Cortex of kidney (tissue), 1 donor: ENCODE data around the gene HECTD4.
"Not testable (repeated sequence)": the region's sequence is repeated elsewhere in the genome, so short reads cannot be mapped to it uniquely, and the experiment has no call there.

Source experiments
- DNase-seq: peaks from one replicate; lab custom pipeline; 2025; lab: John Stamatoyannopoulos, UW

The HECTD4 gene

GRCh38 chr12:112381883-112382796, at the start of gene HECTD4:
TSS of gene HECTD4 (minus strand) at chr12:112382431. CDS start at chr12:112382128, 303 bp downstream.
- DNase-seq = peak; percentile 29

- no peak for DNase-seq
These were observed 49.7 kb upstream of the HECTD4 start for GRCh38 chr12:112431965-112432364.

- no peak for DNase-seq
These were observed 48.7 kb upstream of the HECTD4 start for GRCh38 chr12:112430929-112431328.

GRCh38 chr12:112427760-112428159, 45.5 kb upstream of the HECTD4 start:
- no peak for DNase-seq

GRCh38 chr12:112425582-112426382, 43.6 kb upstream of the HECTD4 start:
- no peak for DNase-seq

GRCh38 chr12:112424126-112424525, 41.9 kb upstream of the HECTD4 start:
- no peak for DNase-seq

GRCh38 chr12:112422531-112422930, 40.3 kb upstream of the HECTD4 start:
- DNase-seq = no peak

- DNase-seq = no peak
These were observed 39.1 kb upstream of the HECTD4 start for GRCh38 chr12:112421363-112421762.

GRCh38 chr12:112420740-112421139, 38.5 kb upstream of the HECTD4 start:
- no peak for DNase-seq

- DNase-seq = no peak
These were observed 37.3 kb upstream of the HECTD4 start for GRCh38 chr12:112419297-112420133.

GRCh38 chr12:112418608-112419296, 36.5 kb upstream of the HECTD4 start, which contains the start of gene PTPN11:
TSS of gene PTPN11 (plus strand) at chr12:112418947. CDS start at chr12:112419112, 165 bp downstream.
- DNase-seq = no peak

- no peak for DNase-seq
These were observed 36.0 kb upstream of the HECTD4 start for GRCh38 chr12:112418273-112418607.

- not testable (repeated sequence) for DNase-seq
These were observed 33.2 kb upstream of the HECTD4 start for GRCh38 chr12:112415457-112415856.

- no peak for DNase-seq
These were observed 31.8 kb upstream of the HECTD4 start for GRCh38 chr12:112413855-112414625.

GRCh38 chr12:112409906-112410244, 27.6 kb upstream of the HECTD4 start:
- DNase-seq = no peak

- DNase-seq = no peak
These were observed 27.1 kb upstream of the HECTD4 start, which contains the start of gene RPL6 for GRCh38 chr12:112409064-112409905. TSS of gene RPL6 (minus strand) at chr12:112409605. CDS start at chr12:112408656, 949 bp downstream.

- DNase-seq = no peak
These were observed 26.4 kb upstream of the HECTD4 start for GRCh38 chr12:112408621-112409020.

- DNase-seq = not testable (repeated sequence)
These were observed 25.5 kb upstream of the HECTD4 start for GRCh38 chr12:112407683-112408082.
